GM12874 (cell line): ENCODE measurements around the gene HCFC1R1.

Experiments used
- CTCF ChIP-seq: IDR thresholded peaks from 2 replicates; pipeline ENCODE4 v1.5.1; 2011; ENCODE audit warnings: low read depth, mild to moderate bottlenecking, control low read depth, low read length, moderate library complexity; ENCODE audit not compliant: insufficient read depth

HCFC1R1 gene

GRCh38 chr16:3030222-3031212 lies 6.8 kb upstream of the HCFC1R1 start:
- TF ChIP-seq CTCF, result no peak

GRCh38 chr16:3029491-3030221 lies 5.9 kb upstream of the HCFC1R1 start:
- TF ChIP-seq CTCF, result no peak

- TF ChIP-seq CTCF, result no peak
Observed at GRCh38 chr16:3028716-3029319, 5.1 kb upstream of the HCFC1R1 start.

GRCh38 chr16:3027983-3028715 lies 4.4 kb upstream of the HCFC1R1 start:
- peak; percentile 95 for TF ChIP-seq CTCF

- no peak for TF ChIP-seq CTCF
Observed at GRCh38 chr16:3027489-3027795, 3.7 kb upstream of the HCFC1R1 start.

GRCh38 chr16:3026609-3027488 lies 3.1 kb upstream of the HCFC1R1 start:
- no peak for TF ChIP-seq CTCF
